Measurements from ENCODE around the gene INTS3.

- no peak for TF ChIP-seq POLR2A (IDR thresholded peaks at IDR 0.05)
- TF ChIP-seq, protein P1, sequence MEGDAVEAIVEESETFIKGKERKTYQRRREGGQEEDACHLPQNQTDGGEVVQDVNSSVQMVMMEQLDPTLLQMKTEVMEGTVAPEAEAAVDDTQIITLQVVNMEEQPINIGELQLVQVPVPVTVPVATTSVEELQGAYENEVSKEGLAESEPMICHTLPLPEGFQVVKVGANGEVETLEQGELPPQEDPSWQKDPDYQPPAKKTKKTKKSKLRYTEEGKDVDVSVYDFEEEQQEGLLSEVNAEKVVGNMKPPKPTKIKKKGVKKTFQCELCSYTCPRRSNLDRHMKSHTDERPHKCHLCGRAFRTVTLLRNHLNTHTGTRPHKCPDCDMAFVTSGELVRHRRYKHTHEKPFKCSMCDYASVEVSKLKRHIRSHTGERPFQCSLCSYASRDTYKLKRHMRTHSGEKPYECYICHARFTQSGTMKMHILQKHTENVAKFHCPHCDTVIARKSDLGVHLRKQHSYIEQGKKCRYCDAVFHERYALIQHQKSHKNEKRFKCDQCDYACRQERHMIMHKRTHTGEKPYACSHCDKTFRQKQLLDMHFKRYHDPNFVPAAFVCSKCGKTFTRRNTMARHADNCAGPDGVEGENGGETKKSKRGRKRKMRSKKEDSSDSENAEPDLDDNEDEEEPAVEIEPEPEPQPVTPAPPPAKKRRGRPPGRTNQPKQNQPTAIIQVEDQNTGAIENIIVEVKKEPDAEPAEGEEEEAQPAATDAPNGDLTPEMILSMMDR (IDR thresholded peaks at IDR 0.05 in 4 of 5, conservative IDR thresholded peaks at IDR 0.05 in 1 of 5), result no peak
Observed at GRCh38 chr1:153799016-153799415, 71.2 kb downstream of the INTS3 start.
